Right renal pelvis (tissue), 4 donors: Measurements from ENCODE around the gene ACKR1. TPM values are rescaled to one million over a fixed set of nuclear protein-coding genes. Genes with fewer than 3 reads are reported as not detected.

Experiments used
- DNase-seq, 4 donors: peaks; one replicate each; pipeline ENCODE4 v3.0.0-alpha.2; 2013; ENCODE audit warnings: low read depth in 4 of 4, low spot score in 3 of 4, missing footprints in 1 of 4
- polyA plus RNA-seq, 4 donors: library from polyadenylated mRNA; unstranded; fragments of 120-200 nt; gene quantifications; one replicate each; pipeline ENCODE4 v1.2.1, GENCODE V29; 2013; ENCODE audit not compliant: insufficient read length in 4 of 4

Gene ACKR1
- polyA plus RNA-seq, 4 donors: 0.37 to 1.6 (median 0.79) TPM; not detected in 1

DNA sequence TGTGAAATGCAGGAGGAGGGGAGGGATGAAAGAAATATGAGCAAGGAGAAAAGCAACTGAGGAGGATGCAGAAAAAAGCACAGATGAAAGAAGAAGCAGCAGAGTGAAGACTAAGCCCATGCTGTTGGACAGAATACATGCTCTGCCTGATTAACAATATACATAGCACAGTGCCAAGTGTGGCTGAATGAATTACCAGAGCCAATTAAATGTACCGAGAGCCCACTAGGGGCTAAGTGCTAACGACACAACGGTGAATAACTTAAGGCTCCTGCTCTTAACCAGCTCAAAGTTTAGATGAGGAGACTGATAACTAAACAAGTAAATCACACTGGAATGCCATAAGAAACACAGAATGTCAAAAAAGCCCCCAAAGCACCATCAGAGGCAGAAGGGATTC is 17.6 kb upstream of the ACKR1 start:
- DNase-seq: no peak

DNA sequence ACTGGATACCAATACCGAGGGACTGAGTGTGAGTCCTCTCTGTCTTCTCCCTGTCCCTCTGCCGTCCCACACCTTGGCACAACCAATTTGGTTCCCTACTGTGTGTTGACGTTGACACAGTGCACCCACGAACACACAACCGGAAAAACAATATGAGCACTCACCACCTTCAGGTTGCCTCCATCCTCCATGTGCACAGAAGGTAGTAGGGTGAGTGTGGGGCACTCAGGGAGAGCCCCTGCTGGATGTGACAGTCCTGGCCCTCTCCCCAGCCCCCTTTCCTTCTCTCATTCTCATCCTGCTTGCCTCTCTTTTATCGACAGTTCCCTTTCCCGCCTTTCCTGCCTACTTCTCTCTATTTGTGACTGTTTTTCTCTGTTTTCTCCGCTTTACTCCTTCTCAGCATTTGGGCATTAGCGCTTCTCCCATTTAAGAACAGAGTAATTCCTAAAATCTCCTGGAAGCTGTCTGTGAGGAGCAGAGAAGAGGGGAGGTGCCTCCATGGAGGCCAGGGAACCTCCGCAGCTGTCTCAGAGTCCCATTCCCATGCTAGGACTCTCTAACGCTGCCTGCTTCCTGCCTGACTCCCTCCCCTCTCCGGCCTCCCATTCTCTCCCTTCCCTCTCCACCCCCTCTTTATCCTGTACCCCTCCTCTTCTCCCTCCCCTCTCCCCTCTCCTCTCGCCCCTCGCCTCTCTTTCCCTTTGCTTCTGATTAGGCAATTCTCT is 16.9 kb upstream of the ACKR1 start:
- DNase-seq: no peak

DNA sequence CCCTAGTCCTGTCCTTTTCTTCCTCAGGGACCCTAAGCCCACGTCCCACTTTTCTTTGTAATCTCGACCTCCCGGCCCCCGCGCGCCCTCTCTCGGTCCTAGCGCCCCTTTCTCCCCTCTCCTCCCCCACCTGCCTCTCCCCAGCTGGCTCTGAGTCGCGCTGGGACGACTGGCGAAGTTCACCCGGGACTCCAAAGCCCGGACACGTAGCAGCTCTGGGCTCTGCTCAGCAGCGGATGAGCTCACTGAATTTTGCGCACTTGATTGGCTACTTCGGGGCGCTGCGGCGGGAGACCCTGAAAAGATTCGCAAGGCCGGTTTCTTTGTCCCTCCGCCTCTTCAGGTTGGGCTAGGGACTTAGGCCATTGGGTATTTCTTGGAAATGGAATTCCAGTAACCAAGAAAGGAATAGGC is 16.3 kb upstream of the ACKR1 start:
- DNase-seq: peak in 3 of 4 donors; percentile 16 to 23 (median 22)

DNA sequence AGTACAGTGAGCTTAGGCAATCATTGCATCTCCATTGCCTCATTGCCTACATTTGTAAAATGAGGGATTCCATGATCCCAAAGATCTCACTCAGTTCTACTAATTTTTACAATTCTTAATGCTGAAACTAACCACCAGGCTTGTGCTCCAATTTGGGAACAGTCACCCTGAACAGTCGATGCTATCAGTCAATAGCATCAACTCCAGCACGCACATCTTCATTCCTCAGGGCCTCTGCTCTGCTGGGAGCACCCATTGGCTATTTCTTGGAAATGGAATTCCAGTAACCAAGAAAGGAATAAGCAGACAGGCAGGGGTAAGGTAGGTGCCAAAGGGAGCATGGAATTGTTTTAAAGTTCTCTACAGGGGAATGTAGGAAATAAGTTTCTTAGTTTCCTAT is 14.2 kb upstream of the ACKR1 start:
- no peak for DNase-seq

DNA sequence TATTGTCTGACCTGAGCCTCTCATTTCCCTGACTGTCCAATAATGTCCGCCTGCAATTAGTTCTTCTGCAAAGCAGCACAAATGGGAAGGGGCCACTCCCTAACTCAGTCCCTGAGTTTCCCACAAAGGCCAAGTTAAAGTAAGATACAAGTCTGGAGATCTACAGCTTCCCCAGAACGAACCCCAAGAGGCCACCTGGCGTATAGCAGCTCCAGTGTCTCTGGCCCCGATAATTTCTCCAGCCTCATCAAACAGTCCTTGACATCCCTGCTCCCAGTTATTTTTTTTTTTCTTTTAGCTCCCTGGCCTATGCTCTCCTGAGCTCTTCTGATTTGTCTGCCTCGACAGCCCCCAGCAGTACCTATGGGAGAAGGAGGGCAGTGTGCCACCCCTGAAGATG is 8.1 kb upstream of the ACKR1 start:
- no peak for DNase-seq

DNA sequence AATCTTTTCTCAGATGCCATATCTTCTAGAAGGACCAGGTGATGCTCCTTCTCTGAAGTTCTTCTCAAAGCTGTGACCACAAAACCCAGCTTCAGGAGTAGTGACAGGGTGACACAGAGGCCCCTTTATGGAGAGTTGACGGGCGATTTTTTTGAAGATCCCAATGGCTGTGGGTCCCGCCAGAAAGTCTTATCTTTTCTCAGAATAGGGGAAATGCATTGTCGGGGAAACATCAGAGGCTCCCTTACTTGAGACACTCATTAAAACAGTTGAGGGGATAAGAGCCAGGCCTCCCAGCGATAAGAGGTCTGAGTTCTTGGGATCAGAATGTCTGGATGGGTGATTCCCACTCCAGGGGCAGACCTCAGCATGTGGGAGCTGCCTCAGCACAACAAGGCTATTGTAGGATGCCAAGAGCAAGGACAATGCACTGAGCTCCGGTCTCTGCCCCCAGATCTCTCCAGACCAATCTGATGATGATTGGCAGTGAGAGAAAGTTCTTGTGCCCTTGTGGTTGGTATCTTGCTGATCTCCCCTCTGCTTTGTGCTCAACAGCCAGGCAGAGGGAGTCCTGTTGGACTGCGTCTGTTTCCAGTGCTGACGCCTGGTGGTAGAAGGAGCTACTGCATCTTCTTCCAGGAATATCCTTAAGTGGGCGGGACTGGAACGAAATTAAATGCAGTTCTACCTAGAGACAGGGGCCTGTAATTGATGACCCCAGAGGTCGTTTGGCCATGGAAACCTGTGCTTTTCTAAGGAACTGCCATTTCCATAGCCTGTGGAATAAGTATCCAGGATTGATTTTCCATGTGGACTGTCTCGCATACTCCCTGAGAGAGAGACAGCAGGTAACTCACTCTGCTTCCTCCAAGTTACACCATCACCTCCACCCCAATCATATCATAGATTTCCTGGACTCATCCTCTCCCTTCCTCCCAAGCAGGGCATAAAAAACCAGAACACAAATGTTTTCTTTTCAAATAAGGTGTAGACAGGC is 6.8 kb upstream of the ACKR1 start:
- DNase-seq: peak in 3 of 4 donors; percentile 50 to 56 (median 54)

DNA sequence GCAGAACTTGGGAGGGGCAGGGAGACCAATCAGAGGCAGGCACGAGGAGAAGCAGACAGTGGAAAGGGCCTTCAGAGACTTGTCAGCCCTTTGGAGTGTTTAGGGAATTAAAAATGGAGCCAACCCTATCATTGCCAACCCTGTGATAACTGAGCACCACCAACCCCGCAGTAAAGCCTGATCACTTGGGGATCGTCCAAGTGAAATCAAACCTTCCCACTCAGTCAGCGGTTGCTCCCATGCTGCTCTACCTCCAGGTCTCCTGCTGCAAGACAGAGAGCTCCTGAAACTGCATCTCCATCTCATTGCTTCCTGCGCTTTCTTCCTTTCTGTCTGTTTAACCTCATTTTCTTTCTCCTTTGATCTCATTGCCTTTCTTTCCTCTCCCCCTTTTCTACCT is 4.8 kb upstream of the ACKR1 start:
- no peak for DNase-seq

DNA sequence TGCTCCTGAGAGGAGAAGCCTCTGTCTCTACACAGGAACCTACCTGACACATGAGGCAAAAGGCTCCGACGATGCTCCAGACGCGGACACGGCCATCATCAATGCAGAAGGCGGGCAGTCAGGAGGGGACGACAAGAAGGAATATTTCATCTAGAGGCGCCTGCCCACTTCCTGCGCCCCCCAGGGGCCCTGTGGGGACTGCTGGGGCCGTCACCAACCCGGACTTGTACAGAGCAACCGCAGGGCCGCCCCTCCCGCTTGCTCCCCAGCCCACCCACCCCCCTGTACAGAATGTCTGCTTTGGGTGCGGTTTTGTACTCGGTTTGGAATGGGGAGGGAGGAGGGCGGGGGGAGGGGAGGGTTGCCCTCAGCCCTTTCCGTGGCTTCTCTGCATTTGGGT is 3.9 kb upstream of the ACKR1 start:
- no peak for DNase-seq

DNA sequence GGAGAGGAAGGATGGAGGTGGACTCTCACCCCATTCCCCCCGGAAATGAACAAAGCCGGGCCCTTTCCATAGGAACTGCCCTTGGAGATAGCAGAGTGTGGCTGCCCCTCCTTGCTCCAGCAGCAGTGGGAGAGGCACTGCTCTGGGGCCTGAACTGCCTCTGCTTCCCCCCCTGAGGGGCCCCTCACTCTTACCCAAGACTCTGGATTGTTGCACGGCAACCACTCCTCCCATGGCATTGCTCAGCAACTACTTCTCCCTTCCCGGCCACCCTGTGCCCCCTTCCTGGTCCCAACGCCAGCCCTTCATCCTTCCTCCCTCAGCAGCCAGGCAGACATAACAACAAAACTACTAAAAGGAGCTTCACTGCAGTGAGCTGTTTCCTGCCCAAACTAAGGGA is 3.0 kb upstream of the ACKR1 start:
- no peak for DNase-seq

DNA sequence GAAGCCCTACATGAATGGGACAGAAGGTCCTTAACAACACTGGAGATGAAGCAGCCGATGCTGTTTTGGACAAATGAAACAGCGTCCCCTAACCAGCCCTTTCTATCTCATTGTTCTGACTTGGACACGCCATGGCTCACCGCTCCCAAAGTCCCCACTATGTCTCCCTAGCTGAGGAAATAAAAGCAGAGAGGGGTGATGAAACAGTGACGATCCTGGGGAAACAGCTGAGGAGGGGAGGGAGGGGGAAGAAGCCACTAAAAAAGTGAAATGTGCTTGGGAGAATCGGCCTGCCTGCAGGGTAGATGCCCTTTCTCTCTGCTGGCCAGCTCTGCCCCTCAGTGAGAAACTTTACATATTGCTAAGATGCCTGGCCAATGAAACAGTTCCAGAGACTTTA is 1.1 kb upstream of the ACKR1 start:
- no peak for DNase-seq

DNA sequence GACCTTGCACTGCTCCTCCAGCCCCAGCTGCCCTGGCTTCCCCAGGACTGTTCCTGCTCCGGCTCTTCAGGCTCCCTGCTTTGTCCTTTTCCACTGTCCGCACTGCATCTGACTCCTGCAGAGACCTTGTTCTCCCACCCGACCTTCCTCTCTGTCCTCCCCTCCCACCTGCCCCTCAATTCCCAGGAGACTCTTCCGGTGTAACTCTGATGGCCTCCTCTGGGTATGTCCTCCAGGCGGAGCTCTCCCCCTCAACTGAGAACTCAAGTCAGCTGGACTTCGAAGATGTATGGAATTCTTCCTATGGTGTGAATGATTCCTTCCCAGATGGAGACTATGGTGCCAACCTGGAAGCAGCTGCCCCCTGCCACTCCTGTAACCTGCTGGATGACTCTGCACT is 550 bp downstream of the ACKR1 start:
- DNase-seq: no peak

DNA sequence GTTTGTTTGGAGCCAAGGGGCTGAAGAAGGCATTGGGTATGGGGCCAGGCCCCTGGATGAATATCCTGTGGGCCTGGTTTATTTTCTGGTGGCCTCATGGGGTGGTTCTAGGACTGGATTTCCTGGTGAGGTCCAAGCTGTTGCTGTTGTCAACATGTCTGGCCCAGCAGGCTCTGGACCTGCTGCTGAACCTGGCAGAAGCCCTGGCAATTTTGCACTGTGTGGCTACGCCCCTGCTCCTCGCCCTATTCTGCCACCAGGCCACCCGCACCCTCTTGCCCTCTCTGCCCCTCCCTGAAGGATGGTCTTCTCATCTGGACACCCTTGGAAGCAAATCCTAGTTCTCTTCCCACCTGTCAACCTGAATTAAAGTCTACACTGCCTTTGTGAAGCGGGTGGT is 1.4 kb downstream of the ACKR1 start:
- no peak for DNase-seq

DNA sequence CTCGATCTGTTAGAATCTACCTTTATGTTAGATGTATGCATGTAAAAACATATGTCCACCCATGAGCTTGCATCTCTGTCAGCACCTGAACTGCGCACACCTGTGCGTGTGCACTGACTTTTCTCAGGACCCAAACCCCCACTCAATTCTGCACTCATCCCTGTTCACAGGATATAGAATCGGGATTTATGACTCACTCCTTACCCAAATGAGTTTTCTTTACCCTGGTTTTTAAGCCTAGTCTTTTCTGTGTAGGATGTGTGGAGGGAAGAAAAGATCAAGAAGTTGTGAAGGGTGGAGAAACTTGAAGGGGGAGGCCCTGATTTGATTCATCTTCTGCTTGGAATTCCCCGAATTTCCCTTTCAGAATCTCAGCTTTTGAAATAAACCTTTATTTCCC is 2.4 kb downstream of the ACKR1 start:
- no peak for DNase-seq

DNA sequence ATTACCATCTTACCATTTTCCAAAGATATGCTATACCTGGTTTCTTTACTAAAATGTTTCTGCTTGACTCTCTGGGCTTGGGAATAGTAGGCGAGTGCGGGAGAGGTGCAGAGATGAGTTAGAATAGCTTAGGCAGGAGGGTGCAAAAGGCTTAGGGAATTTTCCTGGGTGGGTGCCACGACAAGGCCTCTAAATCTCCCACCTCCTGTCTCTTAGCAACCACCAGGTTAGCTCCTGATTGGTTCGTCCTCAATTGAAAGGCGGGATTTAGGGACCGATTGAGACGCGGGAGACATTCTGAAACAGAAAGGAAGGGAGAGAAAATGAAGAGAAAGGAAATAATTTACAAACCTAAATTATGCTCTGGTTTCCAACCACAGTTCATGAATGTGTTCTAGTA is 3.1 kb downstream of the ACKR1 start:
- no peak for DNase-seq

DNA sequence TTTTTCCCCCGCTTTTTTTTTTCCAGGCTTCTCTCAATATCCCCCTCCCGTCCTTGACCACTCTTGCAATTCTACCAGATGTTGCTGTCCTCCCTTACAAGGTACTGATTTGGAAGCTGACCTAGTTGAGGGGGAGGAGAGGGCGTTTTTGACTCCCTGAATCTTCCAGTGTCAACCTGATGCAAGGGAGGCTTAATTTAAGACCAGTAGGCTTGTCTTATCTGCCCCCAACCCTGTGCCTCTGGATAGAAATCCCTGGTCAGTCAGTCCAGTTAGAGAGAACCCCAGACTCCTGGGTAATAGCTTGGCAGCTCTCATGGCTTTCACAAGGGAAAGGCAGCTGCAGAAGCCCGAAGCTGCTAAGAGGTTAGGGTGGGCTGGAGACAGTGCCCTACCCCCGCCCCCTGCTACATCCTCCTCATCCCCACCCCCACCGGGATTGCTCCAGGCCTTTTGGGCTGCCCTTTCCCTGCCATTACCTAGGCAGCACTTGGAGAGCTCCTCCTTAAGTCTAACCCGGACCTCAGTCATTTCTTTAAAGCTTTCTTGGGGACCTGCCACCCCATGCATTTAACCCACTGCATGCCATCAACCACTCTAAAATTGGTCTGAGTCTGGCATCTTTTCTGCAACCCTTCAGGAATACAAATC is 3.6 kb downstream of the ACKR1 start:
- DNase-seq: no peak

DNA sequence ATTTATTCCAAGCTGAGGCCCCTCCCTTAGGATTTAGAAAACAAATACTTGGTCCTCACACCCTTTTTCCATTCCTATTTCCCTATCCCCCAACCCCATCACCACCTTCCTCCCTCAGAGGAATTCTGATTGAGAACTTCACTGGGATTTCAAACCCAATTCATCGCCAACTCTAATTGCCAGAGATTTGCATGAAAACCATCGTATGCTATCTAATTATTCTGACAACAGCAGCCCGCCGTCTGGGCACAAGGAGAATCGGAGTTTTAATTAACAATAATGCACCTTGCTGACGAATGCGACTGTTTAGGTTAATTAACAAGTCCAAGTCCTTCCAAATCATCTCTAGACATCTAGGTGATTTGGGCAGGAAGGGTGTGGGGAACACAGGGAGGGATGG is 4.4 kb downstream of the ACKR1 start:
- DNase-seq: no peak

DNA sequence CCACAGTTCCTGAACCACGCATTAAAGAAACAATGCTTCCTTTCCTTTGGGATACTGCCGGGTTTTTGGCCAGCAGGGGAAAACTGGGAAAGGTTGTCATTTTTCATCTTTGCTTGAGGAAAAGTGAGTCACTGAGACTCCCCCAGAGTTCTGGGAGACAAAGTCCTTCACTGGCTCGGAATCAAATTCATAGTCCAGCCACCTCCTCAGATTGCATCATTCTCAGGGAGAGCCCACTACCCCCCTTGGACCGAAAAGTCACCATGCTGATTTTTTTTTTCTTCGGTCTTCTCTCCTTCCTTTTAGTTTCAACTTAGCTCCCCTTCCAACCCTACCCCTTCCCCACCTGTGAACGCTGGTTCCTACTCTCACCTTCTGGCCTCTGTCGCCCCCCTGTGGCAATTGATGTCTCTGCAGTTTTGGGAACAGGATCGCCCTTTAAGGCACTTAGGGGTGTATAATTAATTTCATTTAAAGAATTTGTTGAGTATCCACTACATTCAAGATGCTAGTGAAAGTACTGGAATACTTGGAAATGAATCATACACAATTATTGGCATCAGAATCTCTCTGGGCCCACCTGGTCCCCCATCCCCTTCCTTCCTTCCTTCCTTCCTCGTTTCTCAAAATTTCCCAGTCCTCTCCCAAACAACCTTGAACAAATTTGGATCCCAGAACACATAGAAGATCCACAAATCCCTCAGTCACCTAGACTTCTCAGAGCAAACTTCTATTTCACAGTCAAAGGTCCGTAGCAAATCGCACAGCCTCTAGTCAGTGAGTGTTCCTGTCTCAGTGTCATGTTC is 6.9 kb downstream of the ACKR1 start:
- DNase-seq: no peak

DNA sequence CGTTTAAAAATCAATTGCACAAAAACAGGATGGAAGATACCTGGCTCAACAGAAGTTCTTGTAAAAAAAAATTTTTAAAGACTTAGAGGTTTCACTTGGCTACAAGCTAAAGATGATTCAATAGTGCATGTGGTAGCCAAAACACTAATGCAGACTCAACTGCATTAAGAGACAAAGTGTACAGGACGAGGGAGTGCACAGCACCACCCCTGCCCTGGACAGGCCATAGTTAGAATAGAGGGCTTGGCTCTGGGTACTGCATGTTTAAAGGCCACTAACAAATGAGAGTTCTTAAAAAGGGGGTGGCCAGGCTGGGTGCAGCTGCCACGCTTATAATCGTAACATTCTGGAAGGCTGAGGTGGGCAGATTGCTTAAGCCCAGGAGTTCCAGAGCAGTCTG is 7.9 kb downstream of the ACKR1 start:
- no peak for DNase-seq

DNA sequence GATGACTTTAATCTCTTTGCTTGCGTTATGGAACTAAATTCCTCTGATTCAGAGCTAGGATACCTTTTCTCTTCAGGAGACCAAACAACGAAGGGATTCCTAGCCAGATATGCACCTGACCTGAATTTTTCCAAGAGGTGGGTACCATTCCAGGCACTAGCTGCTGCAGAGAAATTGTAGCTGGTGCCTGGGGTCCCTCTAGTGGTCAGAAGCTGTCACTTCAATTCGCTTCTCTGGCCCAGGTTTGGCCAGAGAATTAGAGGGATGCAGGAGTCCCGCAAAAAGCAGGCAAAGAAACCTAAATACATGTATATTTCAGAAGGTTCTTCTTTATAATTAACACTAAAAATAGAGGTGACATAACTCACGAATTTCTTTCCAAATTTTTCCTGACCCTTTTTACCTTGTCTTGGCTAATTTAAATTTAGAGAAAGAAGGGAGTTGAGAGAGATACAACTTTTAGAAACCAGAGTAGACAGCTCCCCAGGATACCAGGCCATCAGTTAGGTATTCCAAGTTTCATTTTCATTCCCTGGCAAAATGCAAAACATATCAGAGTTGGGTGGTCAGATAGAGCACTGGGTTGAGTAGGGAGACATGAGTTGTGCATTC is 9.6 kb downstream of the ACKR1 start:
- DNase-seq: peak in 1 of 4 donors; percentile 23
